ENCODE data around the gene ASS1.

Gene ASS1

DNA sequence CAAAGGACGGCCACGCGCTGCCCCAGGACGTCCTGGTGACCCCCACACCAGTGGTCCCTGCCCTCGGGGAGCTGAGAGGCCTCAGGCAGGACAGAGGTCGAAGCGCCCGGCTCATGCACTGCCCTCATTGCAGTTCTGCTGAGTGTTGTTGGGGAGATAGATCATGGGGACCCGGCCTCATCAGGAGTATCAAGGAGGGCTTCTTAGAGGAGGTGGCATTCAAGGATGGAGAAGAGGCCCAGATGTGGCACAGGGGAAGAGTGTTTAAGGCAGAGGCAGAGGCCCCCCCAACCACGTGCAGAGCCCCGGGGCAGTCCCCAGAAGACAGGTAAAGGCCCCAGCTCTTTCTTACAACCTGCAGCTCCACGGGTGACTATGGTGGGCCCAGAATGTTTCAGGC, 26.2 kb downstream of the ASS1 start:
- Histone ChIP-seq H3K27ac (ENCODE audit: low read depth in 2 of 2, low read length in 2 of 2) (no peak overlapping the region), H3K27me3 (ENCODE audit: control insufficient read depth in 2 of 2, insufficient read depth in 2 of 2, low read length in 2 of 2) (no peaks in the 10 kb centered on the region), H3K4me3 (ENCODE audit: low read length in 2 of 2) (no peak overlapping the region), H3K4me1 (ENCODE audit: control insufficient read depth in 2 of 2, insufficient read depth in 2 of 2, low read length in 2 of 2) (no peaks in the 10 kb centered on the region), H3K9me3 (ENCODE audit: control insufficient read depth in 2 of 2, low read length in 2 of 2) (no peaks in the 10 kb centered on the region), H3K36me3 (ENCODE audit: control insufficient read depth in 2 of 2, insufficient read depth in 2 of 2, low read length in 2 of 2) (no peaks in the 10 kb centered on the region), H3K9ac (ENCODE audit: low read depth in 1 of 2, low read length in 2 of 2) (no peak overlapping the region)

DNA sequence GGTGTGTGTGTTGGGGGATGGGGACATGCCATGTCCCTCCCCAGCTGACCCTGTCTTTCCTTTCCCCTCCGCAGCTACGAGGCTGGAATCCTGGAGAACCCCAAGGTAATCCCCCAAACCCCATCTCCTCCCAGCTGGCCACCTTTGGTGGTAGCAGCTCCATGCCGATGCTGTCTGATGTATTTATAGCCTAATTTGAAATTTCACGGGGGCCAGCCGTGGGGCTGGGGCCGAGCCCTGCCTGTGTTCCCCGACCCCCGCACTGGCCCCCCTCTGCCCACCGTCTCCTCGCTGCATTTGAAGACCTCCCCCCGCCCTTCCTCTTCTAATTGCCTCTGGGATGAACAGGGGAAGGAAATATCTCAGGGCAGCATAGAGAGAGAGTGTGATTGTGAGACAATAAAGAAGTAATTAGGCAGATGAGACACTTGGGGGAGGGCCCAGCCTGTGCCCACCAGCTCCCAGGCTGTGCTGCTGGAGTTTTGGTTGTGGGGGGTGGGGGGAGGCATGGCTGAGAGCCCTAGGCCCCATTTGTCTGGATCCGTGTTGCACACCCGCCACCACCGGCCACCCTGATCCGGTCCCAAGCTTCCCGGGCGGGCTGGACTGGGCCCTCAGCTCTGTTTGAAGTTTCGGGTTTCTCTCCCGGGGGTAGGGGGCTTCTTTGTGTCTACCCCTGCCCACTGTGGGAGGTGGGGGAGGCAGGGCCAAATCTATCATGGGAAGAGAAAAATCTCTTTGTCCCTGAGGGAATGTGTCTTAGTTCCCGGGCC, 26.8 kb downstream of the ASS1 start:
- Histone ChIP-seq H3K9ac (ENCODE audit: low read depth in 1 of 2, low read length in 2 of 2) (no peak overlapping the region), H3K27ac (ENCODE audit: low read depth in 2 of 2, low read length in 2 of 2) (no peak overlapping the region), H3K36me3 (ENCODE audit: control insufficient read depth in 2 of 2, insufficient read depth in 2 of 2, low read length in 2 of 2) (no peaks in the 10 kb centered on the region), H3K27me3 (ENCODE audit: control insufficient read depth in 2 of 2, insufficient read depth in 2 of 2, low read length in 2 of 2) (no peaks in the 10 kb centered on the region), H3K4me1 (ENCODE audit: control insufficient read depth in 2 of 2, insufficient read depth in 2 of 2, low read length in 2 of 2) (no peaks in the 10 kb centered on the region), H3K4me3 (ENCODE audit: low read length in 2 of 2) (no peak overlapping the region), H3K9me3 (ENCODE audit: control insufficient read depth in 2 of 2, low read length in 2 of 2) (no peaks in the 10 kb centered on the region)

DNA sequence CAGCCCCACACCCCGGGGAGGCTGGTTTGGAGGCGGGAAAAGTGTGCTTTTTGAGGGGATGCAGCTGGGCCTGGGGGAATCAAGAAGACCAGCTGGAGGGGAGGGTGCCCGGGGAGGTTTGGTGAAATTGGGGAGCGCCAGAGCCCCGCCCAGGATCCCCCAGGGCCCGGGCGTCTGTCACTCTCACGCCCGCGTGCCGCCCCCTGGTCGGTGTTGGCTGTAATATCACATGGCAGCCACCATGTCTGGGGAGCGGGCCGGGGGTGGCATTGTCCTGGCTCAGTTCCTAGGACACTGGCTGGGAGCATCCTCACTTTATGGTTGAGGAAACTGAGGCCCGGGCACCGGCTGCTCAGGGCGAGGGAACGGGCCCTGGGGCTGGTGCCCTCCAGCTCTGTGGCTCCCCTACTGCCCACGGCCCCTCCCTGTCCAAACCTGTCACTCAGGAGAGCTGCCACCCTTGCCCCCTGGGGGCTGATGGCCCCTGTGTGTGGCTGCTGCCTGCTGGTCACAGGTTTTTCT, 27.5 kb downstream of the ASS1 start:
- Histone ChIP-seq H3K4me1 (ENCODE audit: control insufficient read depth in 2 of 2, insufficient read depth in 2 of 2, low read length in 2 of 2) (no peaks in the 10 kb centered on the region), H3K27me3 (ENCODE audit: control insufficient read depth in 2 of 2, insufficient read depth in 2 of 2, low read length in 2 of 2) (no peaks in the 10 kb centered on the region)

DNA sequence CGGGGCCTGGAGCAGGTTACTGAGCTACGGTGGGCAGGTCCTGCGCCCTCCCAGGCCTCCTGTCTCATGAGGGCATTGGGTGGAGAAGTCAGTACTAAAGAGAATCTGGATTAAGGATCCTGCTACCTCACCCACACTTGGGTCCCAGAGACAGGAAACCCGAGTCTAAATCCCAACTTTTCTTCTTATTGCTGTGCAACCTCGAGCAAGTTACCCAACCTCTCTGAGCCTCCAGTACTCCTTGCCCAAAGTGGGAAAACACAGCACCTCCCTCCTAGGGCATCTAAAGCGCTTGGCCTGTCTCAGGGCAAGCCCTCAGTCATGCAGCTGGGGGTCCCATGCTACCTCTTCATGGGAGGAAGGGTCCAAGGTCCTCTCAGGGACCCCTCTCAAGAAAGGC, 28.2 kb downstream of the ASS1 start:
- Histone ChIP-seq H3K9me3 (ENCODE audit: control insufficient read depth in 2 of 2, low read length in 2 of 2) (no peaks in the 10 kb centered on the region), H3K36me3 (ENCODE audit: control insufficient read depth in 2 of 2, insufficient read depth in 2 of 2, low read length in 2 of 2) (peaks cover 0 to 3% of the 10 kb centered on the region in 2 donors), H3K27me3 (ENCODE audit: control insufficient read depth in 2 of 2, insufficient read depth in 2 of 2, low read length in 2 of 2) (no peaks in the 10 kb centered on the region), H3K27ac (ENCODE audit: low read depth in 2 of 2, low read length in 2 of 2) (no peak overlapping the region), H3K4me1 (ENCODE audit: control insufficient read depth in 2 of 2, insufficient read depth in 2 of 2, low read length in 2 of 2) (no peaks in the 10 kb centered on the region), H3K4me3 (ENCODE audit: low read length in 2 of 2) (no peak overlapping the region), H3K9ac (ENCODE audit: low read depth in 1 of 2, low read length in 2 of 2) (no peak overlapping the region)

More for the DNA sequence above, 27.5 kb downstream of the ASS1 start:
- Histone ChIP-seq H3K36me3 (ENCODE audit: control insufficient read depth in 2 of 2, insufficient read depth in 2 of 2, low read length in 2 of 2) (peaks cover 0 to 3% of the 10 kb centered on the region in 2 donors), H3K4me3 (ENCODE audit: low read length in 2 of 2) (no peak overlapping the region), H3K27ac (ENCODE audit: low read depth in 2 of 2, low read length in 2 of 2) (no peak overlapping the region), H3K9ac (ENCODE audit: low read depth in 1 of 2, low read length in 2 of 2) (no peak overlapping the region), H3K9me3 (ENCODE audit: control insufficient read depth in 2 of 2, low read length in 2 of 2) (no peaks in the 10 kb centered on the region)

DNA sequence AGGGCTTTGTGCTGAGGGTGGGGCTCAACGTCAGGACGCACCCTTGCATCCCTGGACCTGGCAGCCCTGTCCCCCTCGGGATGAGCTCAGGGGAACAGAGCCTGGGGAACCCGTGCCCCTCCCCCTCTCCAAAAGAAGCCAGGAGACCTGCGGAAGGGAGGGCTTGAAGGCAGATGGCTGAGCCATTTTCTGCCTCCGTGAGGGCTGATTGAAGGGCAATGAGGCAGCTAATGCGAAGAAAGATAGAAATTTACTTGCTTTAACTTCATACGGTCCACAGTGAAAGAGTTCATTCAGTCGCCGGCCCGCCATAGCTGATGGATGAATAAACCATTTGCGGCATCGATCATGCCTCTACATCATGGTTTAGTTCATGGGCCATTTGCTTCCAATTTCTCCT, 28.8 kb downstream of the ASS1 start:
- Histone ChIP-seq H3K4me1 (ENCODE audit: control insufficient read depth in 2 of 2, insufficient read depth in 2 of 2, low read length in 2 of 2) (no peaks in the 10 kb centered on the region), H3K27me3 (ENCODE audit: control insufficient read depth in 2 of 2, insufficient read depth in 2 of 2, low read length in 2 of 2) (no peaks in the 10 kb centered on the region), H3K36me3 (ENCODE audit: control insufficient read depth in 2 of 2, insufficient read depth in 2 of 2, low read length in 2 of 2) (peaks cover 0 to 3% of the 10 kb centered on the region in 2 donors), H3K9me3 (ENCODE audit: control insufficient read depth in 2 of 2, low read length in 2 of 2) (no peaks in the 10 kb centered on the region), H3K27ac (ENCODE audit: low read depth in 2 of 2, low read length in 2 of 2) (no peak overlapping the region), H3K4me3 (ENCODE audit: low read length in 2 of 2) (no peak overlapping the region), H3K9ac (ENCODE audit: low read depth in 1 of 2, low read length in 2 of 2) (no peak overlapping the region)

DNA sequence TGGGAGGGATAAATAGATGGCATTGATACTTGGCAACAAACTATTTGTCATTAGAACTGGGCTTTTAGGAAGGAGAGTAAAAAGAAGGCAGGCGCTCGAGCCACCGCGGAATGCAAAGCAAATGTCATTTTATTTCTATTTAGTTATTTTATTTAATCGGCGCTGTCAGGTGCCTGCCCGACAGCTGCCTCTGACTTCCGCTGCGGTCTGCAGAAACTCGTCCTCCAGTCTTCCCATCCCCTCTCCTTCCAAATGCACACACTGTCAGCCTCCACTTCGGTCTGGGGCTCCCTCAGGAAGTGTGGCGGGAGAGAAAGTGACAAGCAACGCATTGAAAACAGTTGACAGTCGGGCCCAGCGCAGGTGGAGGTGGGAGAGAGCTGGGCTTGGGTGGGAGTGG, 29.3 kb downstream of the ASS1 start:
- no peaks in the 10 kb centered on the region for H3K9me3 ChIP-seq (ENCODE audit: control insufficient read depth in 2 of 2, low read length in 2 of 2)
- H3K9ac ChIP-seq (ENCODE audit: low read depth in 1 of 2, low read length in 2 of 2), result no peak overlapping the region
- H3K27me3 ChIP-seq (ENCODE audit: control insufficient read depth in 2 of 2, insufficient read depth in 2 of 2, low read length in 2 of 2), result no peaks in the 10 kb centered on the region
- peaks cover 0 to 3% of the 10 kb centered on the region in 2 donors for H3K36me3 ChIP-seq (ENCODE audit: control insufficient read depth in 2 of 2, insufficient read depth in 2 of 2, low read length in 2 of 2)
- no peaks in the 10 kb centered on the region for H3K4me1 ChIP-seq (ENCODE audit: control insufficient read depth in 2 of 2, insufficient read depth in 2 of 2, low read length in 2 of 2)
- H3K27ac ChIP-seq (ENCODE audit: low read depth in 2 of 2, low read length in 2 of 2), result no peak overlapping the region
- no peak overlapping the region for H3K4me3 ChIP-seq (ENCODE audit: low read length in 2 of 2)

DNA sequence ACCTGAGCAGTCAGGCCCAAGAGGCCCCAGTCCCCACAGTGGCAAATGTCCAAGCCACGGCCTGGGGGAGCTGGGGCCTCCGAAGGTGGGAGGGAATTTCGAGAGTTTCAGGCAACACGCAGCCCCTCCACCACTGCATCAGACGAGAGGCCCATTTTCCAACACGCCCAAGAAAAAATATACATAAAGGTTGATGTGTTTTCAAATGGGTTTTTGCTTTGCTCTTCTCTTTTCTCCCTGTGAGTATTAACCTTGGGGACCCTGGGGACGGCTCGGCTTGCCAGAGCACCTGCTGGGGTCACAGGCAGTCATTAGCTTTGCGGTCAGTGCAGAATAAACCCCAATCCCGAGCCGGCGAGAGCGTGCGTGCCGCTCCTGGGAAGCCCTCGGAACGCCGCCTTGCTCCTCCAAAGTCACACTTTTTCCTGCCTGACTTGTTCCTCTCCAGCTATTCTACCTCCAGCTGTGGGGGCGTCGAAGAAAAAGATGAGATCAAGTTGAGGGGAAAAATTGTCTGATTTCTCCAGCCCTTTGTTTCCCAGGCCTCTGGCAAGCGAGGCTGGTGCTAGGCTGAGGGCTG, 31.5 kb downstream of the ASS1 start:
- Histone ChIP-seq H3K27me3 (ENCODE audit: control insufficient read depth in 2 of 2, insufficient read depth in 2 of 2, low read length in 2 of 2) (no peaks in the 10 kb centered on the region), H3K27ac (ENCODE audit: low read depth in 2 of 2, low read length in 2 of 2) (no peak overlapping the region), H3K9ac (ENCODE audit: low read depth in 1 of 2, low read length in 2 of 2) (no peak overlapping the region), H3K4me3 (ENCODE audit: low read length in 2 of 2) (no peak overlapping the region), H3K36me3 (ENCODE audit: control insufficient read depth in 2 of 2, insufficient read depth in 2 of 2, low read length in 2 of 2) (peaks cover 0 to 3% of the 10 kb centered on the region in 2 donors), H3K4me1 (ENCODE audit: control insufficient read depth in 2 of 2, insufficient read depth in 2 of 2, low read length in 2 of 2) (no peaks in the 10 kb centered on the region), H3K9me3 (ENCODE audit: control insufficient read depth in 2 of 2, low read length in 2 of 2) (no peaks in the 10 kb centered on the region)

DNA sequence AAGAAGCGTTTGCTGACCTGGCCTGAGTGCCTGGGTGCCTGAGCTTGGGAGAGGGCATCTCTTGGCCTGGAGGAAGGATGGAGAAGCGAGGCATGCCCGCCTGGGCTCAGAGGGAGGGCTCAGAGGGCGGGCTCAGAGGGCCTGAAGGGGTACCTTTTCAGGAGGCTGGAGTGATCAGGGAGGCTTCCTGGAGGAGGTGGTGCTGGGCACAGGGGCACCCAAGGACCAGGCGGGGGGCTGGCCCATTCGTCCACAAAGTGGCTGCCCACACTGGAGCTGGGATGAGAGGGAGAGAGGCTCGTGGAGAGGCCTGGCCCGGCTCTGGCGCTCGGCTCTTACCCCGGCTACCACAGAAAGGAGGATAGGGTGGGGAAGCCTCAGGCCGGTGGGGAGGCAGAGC, 32.8 kb downstream of the ASS1 start:
- Histone ChIP-seq H3K36me3 (ENCODE audit: control insufficient read depth in 2 of 2, insufficient read depth in 2 of 2, low read length in 2 of 2) (peaks cover 0 to 8% of the 10 kb centered on the region in 2 donors), H3K4me3 (ENCODE audit: low read length in 2 of 2) (no peak overlapping the region), H3K4me1 (ENCODE audit: control insufficient read depth in 2 of 2, insufficient read depth in 2 of 2, low read length in 2 of 2) (no peaks in the 10 kb centered on the region), H3K27ac (ENCODE audit: low read depth in 2 of 2, low read length in 2 of 2) (no peak overlapping the region), H3K9ac (ENCODE audit: low read depth in 1 of 2, low read length in 2 of 2) (no peak overlapping the region), H3K9me3 (ENCODE audit: control insufficient read depth in 2 of 2, low read length in 2 of 2) (no peaks in the 10 kb centered on the region), H3K27me3 (ENCODE audit: control insufficient read depth in 2 of 2, insufficient read depth in 2 of 2, low read length in 2 of 2) (no peaks in the 10 kb centered on the region)

DNA sequence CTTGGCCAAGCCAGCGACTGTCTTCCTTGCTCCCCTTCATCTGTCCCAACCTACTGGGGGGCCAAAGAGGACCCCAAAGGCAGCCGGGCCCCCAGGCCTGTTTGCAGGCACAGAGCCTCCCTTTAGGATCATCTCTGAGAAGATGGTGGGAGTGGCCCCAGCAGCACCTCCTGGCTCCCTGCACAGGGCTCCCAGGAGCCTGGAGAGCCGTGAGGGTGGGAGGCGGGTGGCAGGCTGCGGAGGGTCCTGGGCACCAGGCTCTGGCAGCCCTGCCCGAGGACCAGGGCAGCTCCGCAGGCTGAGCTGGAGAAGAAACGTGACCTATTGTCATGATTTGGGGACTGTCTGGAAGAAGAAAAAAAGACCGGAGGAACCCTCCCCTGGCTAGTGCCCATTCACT, 33.4 kb downstream of the ASS1 start:
- Histone ChIP-seq H3K27me3 (ENCODE audit: control insufficient read depth in 2 of 2, insufficient read depth in 2 of 2, low read length in 2 of 2) (no peaks in the 10 kb centered on the region), H3K9ac (ENCODE audit: low read depth in 1 of 2, low read length in 2 of 2) (no peak overlapping the region), H3K36me3 (ENCODE audit: control insufficient read depth in 2 of 2, insufficient read depth in 2 of 2, low read length in 2 of 2) (peaks cover 0 to 8% of the 10 kb centered on the region in 2 donors), H3K27ac (ENCODE audit: low read depth in 2 of 2, low read length in 2 of 2) (no peak overlapping the region), H3K4me1 (ENCODE audit: control insufficient read depth in 2 of 2, insufficient read depth in 2 of 2, low read length in 2 of 2) (no peaks in the 10 kb centered on the region), H3K4me3 (ENCODE audit: low read length in 2 of 2) (no peak overlapping the region), H3K9me3 (ENCODE audit: control insufficient read depth in 2 of 2, low read length in 2 of 2) (no peaks in the 10 kb centered on the region)

DNA sequence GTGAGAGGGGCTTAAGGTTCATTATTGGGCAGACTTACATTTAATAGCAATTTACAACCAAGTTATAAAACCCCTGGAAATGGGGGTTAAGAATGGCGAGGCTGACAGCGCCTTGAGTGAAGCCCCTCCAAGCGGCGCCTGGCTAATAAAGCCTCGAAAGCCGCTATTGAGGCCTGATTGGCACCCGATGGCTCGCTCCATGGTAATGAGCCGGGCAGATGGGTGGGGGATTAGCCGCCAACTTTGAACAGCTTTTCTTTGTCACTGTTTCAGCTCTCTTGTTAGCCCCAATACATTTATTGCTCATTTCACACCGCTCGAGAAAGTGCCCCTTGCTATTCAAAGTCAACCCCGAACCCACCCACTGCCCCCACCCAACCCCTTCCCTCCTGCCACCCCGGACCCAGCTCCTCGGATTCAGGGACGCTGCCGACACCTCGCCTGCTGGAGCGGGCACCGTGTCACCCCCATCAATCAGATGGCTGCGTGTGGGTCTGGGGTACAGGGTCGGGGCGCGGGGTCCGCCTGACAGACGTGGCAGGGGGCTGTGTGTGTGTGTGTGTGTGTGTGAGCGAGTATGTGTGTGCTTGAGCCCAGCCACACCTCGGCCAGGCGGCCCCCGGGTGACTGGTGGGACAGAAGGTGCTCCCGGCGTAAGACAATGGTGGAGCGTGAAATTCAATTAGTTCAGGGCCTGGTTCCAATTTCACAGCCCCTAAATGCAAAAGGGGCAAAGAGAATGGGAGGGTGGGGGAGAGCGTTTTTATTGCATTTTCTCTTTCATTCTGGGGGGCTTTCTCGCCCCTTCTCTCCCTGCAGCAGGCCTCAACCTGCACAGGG, 34.2 kb downstream of the ASS1 start:
- Histone ChIP-seq H3K27ac (ENCODE audit: low read depth in 2 of 2, low read length in 2 of 2) (no peak overlapping the region), H3K4me3 (ENCODE audit: low read length in 2 of 2) (no peak overlapping the region), H3K27me3 (ENCODE audit: control insufficient read depth in 2 of 2, insufficient read depth in 2 of 2, low read length in 2 of 2) (no peaks in the 10 kb centered on the region), H3K4me1 (ENCODE audit: control insufficient read depth in 2 of 2, insufficient read depth in 2 of 2, low read length in 2 of 2) (no peaks in the 10 kb centered on the region), H3K9ac (ENCODE audit: low read depth in 1 of 2, low read length in 2 of 2) (no peak overlapping the region), H3K36me3 (ENCODE audit: control insufficient read depth in 2 of 2, insufficient read depth in 2 of 2, low read length in 2 of 2) (peaks cover 0 to 8% of the 10 kb centered on the region in 2 donors), H3K9me3 (ENCODE audit: control insufficient read depth in 2 of 2, low read length in 2 of 2) (no peaks in the 10 kb centered on the region)
